Measurements from ENCODE around the gene SLC1A4.
"Not testable (repeated sequence)": the region's sequence is repeated elsewhere in the genome, so short reads cannot be mapped to it uniquely, and the experiment has no call there.

SLC1A4 gene

GRCh38 chr2:65016789-65017188, 27.6 kb downstream of the SLC1A4 start:
- peak overlapping the region; percentile 90 for H3K27ac Mint-ChIP-seq
- H3K4me3 Mint-ChIP-seq: no peak overlapping the region
- no peaks in the 10 kb centered on the region for H3K27me3 Mint-ChIP-seq (ENCODE audit: low read depth, poor library complexity)
- TF ChIP-seq CTCF (IDR thresholded peaks at IDR 0.05): no peak
- no peak for DNase-seq
- H3K36me3 Mint-ChIP-seq (ENCODE audit: low read depth): peaks cover 18% of the 10 kb centered on the region
- peaks cover 4% of the 10 kb centered on the region for H3K4me1 Mint-ChIP-seq
- no peaks in the 10 kb centered on the region for H3K9me3 Mint-ChIP-seq

GRCh38 chr2:65017335-65017734, 28.1 kb downstream of the SLC1A4 start:
- Mint-ChIP-seq H3K4me1 (peaks cover 4% of the 10 kb centered on the region), H3K27me3 (ENCODE audit: low read depth, poor library complexity) (no peaks in the 10 kb centered on the region), H3K9me3 (no peaks in the 10 kb centered on the region), H3K4me3 (no peak overlapping the region), H3K36me3 (ENCODE audit: low read depth) (peaks cover 18% of the 10 kb centered on the region), H3K27ac (no peak overlapping the region)
- TF ChIP-seq CTCF (IDR thresholded peaks at IDR 0.05): no peak
- no peak for DNase-seq

- Mint-ChIP-seq H3K4me3 (no peak overlapping the region), H3K27me3 (ENCODE audit: low read depth, poor library complexity) (no peaks in the 10 kb centered on the region), H3K9me3 (no peaks in the 10 kb centered on the region), H3K27ac (no peak overlapping the region), H3K4me1 (peaks cover 4% of the 10 kb centered on the region), H3K36me3 (ENCODE audit: low read depth) (peaks cover 14% of the 10 kb centered on the region)
- TF ChIP-seq CTCF (IDR thresholded peaks at IDR 0.05): no peak
- no peak for DNase-seq
Observed at GRCh38 chr2:65018141-65018582, 29.0 kb downstream of the SLC1A4 start.

GRCh38 chr2:65019010-65019409, 29.8 kb downstream of the SLC1A4 start:
- DNase-seq: no peak
- Mint-ChIP-seq H3K27ac (no peak overlapping the region), H3K4me1 (peaks cover 4% of the 10 kb centered on the region), H3K27me3 (ENCODE audit: low read depth, poor library complexity) (no peaks in the 10 kb centered on the region), H3K9me3 (no peaks in the 10 kb centered on the region), H3K4me3 (no peak overlapping the region), H3K36me3 (ENCODE audit: low read depth) (peaks cover 14% of the 10 kb centered on the region)
- no peak for TF ChIP-seq CTCF (IDR thresholded peaks at IDR 0.05)

GRCh38 chr2:65019675-65020195, 30.5 kb downstream of the SLC1A4 start:
- H3K4me1 Mint-ChIP-seq: peaks cover 4% of the 10 kb centered on the region
- peaks cover 14% of the 10 kb centered on the region for H3K36me3 Mint-ChIP-seq (ENCODE audit: low read depth)
- H3K27me3 Mint-ChIP-seq (ENCODE audit: low read depth, poor library complexity): no peaks in the 10 kb centered on the region
- H3K9me3 Mint-ChIP-seq: no peaks in the 10 kb centered on the region
- TF ChIP-seq CTCF (IDR thresholded peaks at IDR 0.05): no peak
- no peak for DNase-seq
- no peak overlapping the region for H3K27ac Mint-ChIP-seq
- no peak overlapping the region for H3K4me3 Mint-ChIP-seq

GRCh38 chr2:65020251-65020650, 31.1 kb downstream of the SLC1A4 start:
- not testable (repeated sequence) for DNase-seq; H3K4me3 Mint-ChIP-seq; H3K27ac Mint-ChIP-seq; H3K27me3 Mint-ChIP-seq (ENCODE audit: low read depth, poor library complexity); H3K9me3 Mint-ChIP-seq; H3K4me1 Mint-ChIP-seq
- peaks cover 14% of the 10 kb centered on the region for H3K36me3 Mint-ChIP-seq (ENCODE audit: low read depth)

All from nephron progenitor cell (in vitro differentiated cells).